ENCODE measurements around the gene HAL. TPM values are rescaled to one million over a fixed set of nuclear protein-coding genes. Genes with fewer than 3 reads are reported as not detected.
A peak's percentile ranks its signal among the peaks of the same experiment; 100 is the strongest.

The HAL gene
- total and polyA plus RNA-seq, 2 of the 13 experiments (the other 11 are each of a cell fraction or from before 2014, with no cell fraction given), result 0.89 to 37.8 TPM

DNA sequence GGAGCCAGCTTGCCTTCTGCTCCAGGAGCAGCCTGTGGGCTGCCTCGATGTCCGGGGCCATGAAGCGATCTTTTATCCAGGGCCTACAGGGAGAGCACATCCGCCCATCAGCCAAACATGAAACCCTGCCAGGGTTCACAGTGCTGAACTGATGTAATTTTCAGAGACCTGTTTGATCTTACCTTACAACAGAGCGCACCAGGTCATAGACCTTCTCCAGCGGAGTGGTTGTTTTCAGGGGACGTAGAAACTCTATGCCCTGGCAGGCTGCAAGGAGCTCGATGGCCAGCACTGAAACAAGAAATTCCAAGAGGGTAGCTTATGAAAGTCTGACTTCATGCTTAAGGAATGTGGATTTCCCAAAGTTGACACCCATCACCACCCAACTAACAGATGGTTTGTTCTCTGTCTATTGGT lies 19.7 kb downstream of the HAL start (continued):
- TF ChIP-seq CEBPB (IDR thresholded peaks at IDR 0.05; ENCODE audit: borderline replicate concordance, low read depth, low read length) (peak; percentile 67; the same call in 1 of the 2 replicates), ZNF101 (CRISPR knock-in tag; IDR thresholded peaks at IDR 0.05; ENCODE audit: borderline replicate concordance, low read depth) (no peak), MTF2 (CRISPR knock-in tag; IDR thresholded peaks at IDR 0.05; ENCODE audit: borderline replicate concordance) (no peak), CHCHD3 (CRISPR knock-in tag; IDR thresholded peaks at IDR 0.05) (no peak), KAT7 (CRISPR knock-in tag; IDR thresholded peaks at IDR 0.05; ENCODE audit: borderline replicate concordance) (peak; percentile 42; the same call in 1 of the 2 replicates), FOXA3 (CRISPR knock-in tag; IDR thresholded peaks at IDR 0.05) (peak; percentile 81), ZNF569 (CRISPR knock-in tag; IDR thresholded peaks at IDR 0.05; ENCODE audit: borderline replicate concordance) (no peak), GTF2F1 (IDR thresholded peaks at IDR 0.05; ENCODE audit: low read length) (no peak), THRA (CRISPR knock-in tag; IDR thresholded peaks at IDR 0.05; ENCODE audit: borderline replicate concordance) (peak; percentile 80; the same call in 1 of the 2 replicates), CREM (IDR thresholded peaks at IDR 0.05) (peak; percentile 68), CREM (CRISPR knock-in tag; IDR thresholded peaks at IDR 0.05) (no peak), NKX3-1 (CRISPR knock-in tag; IDR thresholded peaks at IDR 0.05) (no peak), PRDM15 (CRISPR knock-in tag; IDR thresholded peaks at IDR 0.05) (no peak), ZNF670 (CRISPR knock-in tag; IDR thresholded peaks at IDR 0.05; ENCODE audit: borderline replicate concordance) (peak; percentile 65; the same call in 1 of the 2 replicates), FOXM1 (CRISPR knock-in tag; IDR thresholded peaks at IDR 0.05) (no peak), ZBTB7B (CRISPR knock-in tag; IDR thresholded peaks at IDR 0.05) (0 out of 2 replicates have a peak, but pooled peaks have one; percentile 68), ATF2 (CRISPR knock-in tag; IDR thresholded peaks at IDR 0.05) (peak; percentile 73; the same call in 1 of the 2 replicates)
- TF ChIP-seq, protein P1, sequence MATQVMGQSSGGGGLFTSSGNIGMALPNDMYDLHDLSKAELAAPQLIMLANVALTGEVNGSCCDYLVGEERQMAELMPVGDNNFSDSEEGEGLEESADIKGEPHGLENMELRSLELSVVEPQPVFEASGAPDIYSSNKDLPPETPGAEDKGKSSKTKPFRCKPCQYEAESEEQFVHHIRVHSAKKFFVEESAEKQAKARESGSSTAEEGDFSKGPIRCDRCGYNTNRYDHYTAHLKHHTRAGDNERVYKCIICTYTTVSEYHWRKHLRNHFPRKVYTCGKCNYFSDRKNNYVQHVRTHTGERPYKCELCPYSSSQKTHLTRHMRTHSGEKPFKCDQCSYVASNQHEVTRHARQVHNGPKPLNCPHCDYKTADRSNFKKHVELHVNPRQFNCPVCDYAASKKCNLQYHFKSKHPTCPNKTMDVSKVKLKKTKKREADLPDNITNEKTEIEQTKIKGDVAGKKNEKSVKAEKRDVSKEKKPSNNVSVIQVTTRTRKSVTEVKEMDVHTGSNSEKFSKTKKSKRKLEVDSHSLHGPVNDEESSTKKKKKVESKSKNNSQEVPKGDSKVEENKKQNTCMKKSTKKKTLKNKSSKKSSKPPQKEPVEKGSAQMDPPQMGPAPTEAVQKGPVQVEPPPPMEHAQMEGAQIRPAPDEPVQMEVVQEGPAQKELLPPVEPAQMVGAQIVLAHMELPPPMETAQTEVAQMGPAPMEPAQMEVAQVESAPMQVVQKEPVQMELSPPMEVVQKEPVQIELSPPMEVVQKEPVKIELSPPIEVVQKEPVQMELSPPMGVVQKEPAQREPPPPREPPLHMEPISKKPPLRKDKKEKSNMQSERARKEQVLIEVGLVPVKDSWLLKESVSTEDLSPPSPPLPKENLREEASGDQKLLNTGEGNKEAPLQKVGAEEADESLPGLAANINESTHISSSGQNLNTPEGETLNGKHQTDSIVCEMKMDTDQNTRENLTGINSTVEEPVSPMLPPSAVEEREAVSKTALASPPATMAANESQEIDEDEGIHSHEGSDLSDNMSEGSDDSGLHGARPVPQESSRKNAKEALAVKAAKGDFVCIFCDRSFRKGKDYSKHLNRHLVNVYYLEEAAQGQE (IDR thresholded peaks at IDR 0.05; ENCODE audit: borderline replicate concordance in 1 of 2, low read depth in 1 of 2, low read length in 2 of 2), result 0 out of 4 replicates have a peak, but pooled peaks of 1 of the 2 experiments have one; percentile 25
